Right renal pelvis (tissue), 4 donors: ENCODE data around the gene PCNX1. TPM values are rescaled to one million over a fixed set of nuclear protein-coding genes. Genes with fewer than 3 reads are reported as not detected.

Source experiments
- DNase-seq, 4 donors: peaks; one replicate each; pipeline ENCODE4 v3.0.0-alpha.2; 2013; ENCODE audit warnings: low read depth in 4 of 4, low spot score in 3 of 4, missing footprints in 1 of 4
- polyA plus RNA-seq, 4 donors: library from polyadenylated mRNA; unstranded; fragments of 120-200 nt; gene quantifications; one replicate each; pipeline ENCODE4 v1.2.1, GENCODE V29; 2013; ENCODE audit not compliant: insufficient read length in 4 of 4

The PCNX1 gene
- polyA plus RNA-seq, 4 donors, result 39.8 to 41.7 (median 40.4) TPM

- DNase-seq, result no peak
These were observed 19.3 kb upstream of the PCNX1 start for GRCh38 chr14:70887737-70888499.

GRCh38 chr14:70888681-70889175 lies 18.5 kb upstream of the PCNX1 start:
- DNase-seq, result no peak

GRCh38 chr14:70889555-70889954 lies 17.7 kb upstream of the PCNX1 start:
- DNase-seq, result no peak

- no peak for DNase-seq
These were observed 16.2 kb upstream of the PCNX1 start for GRCh38 chr14:70890826-70891659.

DNA sequence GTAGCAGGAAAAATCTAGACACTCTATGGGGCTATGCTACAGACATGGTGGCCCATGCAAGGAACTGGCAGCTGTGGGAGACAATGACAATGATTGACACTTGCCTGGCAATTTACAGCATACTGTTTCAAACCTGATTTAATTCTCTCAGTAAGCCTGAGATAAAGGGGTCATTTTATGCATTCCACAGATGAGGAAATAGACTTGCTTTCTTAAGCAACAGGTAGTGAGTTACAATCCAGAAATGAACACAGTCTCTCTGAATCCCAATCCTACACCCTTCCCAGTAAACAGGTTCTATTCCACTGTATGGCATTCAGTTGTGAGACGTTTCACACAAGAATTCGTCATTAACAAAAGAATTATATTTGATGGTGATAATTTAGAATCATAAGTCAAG lies 15.5 kb upstream of the PCNX1 start:
- DNase-seq, result no peak

GRCh38 chr14:70893062-70893845 lies 14.0 kb upstream of the PCNX1 start:
- no peak for DNase-seq

DNA sequence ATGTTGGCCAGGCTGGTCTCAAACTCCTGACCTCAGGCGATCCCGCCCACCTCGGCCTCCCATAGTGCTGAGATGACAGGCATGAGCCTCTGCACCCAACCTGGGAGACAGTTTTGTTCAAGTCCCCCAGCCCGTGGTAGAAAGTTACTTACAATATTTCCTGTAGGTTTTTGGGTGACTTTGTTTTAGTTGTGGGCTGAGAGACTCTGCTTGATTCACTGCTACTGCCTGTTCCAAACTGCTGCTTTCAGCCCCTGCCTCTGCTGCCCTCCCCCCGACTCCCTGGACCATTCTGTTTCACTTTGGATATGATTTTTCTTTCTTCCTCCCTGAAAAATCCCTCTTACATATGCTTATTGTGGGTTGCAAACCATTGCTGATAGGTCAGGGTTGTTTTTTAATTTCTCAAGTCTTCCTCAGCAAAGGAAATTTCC lies 13.4 kb upstream of the PCNX1 start:
- no peak for DNase-seq

DNA sequence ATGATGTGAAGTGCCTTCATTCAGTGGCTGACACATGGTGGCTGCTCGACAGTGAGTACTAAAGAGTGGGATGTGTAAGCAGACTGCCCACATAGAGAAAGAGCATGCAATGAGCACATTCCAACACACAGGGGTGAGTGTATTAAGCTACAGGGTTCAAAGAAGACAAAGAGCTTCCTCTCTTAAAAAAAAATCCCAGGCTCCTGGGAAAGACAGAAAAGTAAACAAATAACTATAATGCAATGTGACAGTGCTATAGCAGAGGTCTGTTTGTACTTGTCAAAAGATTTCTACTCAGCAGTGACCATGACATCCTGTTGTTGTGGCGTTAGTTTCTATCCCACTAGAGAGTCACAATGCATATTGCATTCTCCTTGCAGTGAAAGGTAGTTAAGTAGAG lies 12.4 kb upstream of the PCNX1 start:
- no peak for DNase-seq

GRCh38 chr14:70896317-70896716 lies 10.9 kb upstream of the PCNX1 start:
- no peak for DNase-seq

DNA sequence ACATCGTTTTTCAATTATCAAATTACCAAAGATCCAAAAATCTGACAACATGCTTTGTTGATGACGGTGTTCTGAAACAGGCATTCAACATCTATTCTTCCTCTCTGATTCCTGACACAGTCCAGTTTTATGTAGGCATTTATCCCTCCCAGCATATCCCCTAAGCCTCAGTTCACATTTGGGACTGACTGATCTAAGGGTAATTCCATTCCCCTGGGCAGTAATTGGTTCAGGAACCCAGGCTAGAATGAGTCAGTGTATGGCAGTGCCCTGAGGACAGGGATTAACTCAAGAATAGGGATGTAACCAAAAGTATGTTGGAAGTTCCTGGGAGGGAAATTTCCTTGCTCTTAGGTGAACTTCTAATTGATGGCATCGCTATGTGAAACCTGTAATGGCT lies 10.3 kb upstream of the PCNX1 start:
- DNase-seq, result no peak

DNA sequence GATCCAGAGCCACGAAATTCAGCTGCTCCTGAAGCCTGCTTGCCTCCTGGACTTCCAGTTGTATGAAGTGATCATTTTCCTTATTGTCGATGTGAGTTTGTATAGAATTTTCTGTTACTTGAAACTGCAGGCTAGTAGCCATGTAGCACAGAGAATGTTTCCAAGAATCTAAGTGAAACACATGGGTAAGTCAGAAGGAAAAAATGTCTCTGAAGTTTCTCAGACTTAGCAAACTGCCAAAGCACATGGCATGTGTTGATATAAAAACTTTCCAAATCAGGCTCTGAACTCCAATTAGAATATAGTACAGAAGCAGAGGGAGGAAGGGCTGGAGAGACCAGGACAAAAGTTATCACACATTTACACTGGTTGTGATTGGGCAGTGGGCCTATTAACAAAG lies 9.8 kb upstream of the PCNX1 start:
- no peak for DNase-seq

DNA sequence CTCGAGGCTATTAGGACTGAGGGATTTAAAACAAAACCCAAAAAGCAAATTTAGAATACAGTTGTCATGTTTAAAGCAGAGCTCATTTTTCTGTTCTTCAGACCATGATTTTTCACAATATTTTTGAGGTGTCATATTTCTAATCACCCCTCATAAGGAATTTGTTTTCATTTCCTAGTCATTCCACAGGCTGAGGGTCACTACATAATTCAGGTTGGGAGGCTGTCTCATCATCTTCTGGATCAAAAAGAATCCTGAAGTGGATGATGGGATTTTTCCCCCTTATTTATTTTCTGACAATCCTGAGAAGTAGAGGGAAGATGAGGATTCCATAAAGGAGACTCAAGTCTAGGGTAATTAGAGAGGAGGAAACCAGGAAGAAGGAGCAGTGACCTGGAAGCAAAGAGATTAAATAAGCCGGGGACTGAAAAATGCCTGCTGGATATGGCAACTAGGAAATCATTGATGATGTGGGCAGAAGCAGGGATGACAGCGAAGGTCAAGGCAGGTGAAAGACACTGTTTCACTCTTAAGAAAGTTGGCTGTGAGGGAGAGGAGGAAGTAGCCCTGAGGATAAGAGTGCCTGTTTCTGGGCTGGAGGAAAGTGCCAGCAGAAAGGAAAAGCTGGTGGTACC lies 9.0 kb upstream of the PCNX1 start:
- no peak for DNase-seq

DNA sequence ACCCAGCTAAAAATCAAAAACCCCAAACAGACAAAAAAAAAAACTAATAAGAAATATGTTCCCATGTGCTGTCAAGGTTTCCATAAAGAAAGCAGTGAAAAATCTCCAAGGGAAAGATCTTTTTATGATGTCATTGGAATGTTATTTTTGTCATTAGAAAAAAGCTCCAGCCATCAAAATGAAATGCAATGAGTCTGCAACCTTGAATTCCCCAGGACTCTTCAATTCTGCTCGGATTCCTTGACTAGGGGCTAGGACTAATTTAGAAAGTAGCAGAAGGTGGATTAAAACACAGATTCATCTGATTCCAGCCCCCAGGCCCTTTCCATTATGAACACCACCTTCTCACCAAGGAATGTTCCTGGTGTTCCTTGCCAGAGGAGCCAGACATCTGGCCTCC lies 6.0 kb upstream of the PCNX1 start:
- no peak for DNase-seq

- DNase-seq, result no peak
These were observed 5.1 kb upstream of the PCNX1 start for GRCh38 chr14:70902184-70902583.

DNA sequence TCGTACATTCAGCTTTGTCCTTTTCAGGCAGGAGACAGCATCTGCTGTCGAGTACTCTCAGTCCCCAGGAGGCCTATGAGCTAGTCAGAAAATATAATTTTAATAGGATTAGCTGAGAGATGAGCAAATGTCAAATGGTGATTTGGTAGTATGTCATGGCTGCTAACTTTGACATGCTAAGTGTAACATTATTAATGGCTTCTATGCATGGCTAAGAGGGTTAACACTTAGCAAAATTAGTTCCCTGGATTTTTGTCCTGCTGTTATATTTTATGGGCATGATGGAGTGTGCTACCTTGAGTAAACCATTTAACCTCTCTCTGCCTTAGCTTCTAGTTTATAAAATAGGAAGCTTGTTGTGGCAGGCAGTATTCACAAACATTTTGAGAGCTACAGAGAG lies 2.9 kb upstream of the PCNX1 start:
- no peak for DNase-seq

- DNase-seq, result no peak
These were observed 2.0 kb upstream of the PCNX1 start for GRCh38 chr14:70905301-70905700.

- no peak for DNase-seq
These were observed 475 bp upstream of the PCNX1 start for GRCh38 chr14:70906793-70907175.

- DNase-seq, result peak in 3 of 4 donors; percentile 27 to 34 (median 28)
These were observed 1.0 kb downstream of the PCNX1 start for GRCh38 chr14:70907996-70908934.

DNA sequence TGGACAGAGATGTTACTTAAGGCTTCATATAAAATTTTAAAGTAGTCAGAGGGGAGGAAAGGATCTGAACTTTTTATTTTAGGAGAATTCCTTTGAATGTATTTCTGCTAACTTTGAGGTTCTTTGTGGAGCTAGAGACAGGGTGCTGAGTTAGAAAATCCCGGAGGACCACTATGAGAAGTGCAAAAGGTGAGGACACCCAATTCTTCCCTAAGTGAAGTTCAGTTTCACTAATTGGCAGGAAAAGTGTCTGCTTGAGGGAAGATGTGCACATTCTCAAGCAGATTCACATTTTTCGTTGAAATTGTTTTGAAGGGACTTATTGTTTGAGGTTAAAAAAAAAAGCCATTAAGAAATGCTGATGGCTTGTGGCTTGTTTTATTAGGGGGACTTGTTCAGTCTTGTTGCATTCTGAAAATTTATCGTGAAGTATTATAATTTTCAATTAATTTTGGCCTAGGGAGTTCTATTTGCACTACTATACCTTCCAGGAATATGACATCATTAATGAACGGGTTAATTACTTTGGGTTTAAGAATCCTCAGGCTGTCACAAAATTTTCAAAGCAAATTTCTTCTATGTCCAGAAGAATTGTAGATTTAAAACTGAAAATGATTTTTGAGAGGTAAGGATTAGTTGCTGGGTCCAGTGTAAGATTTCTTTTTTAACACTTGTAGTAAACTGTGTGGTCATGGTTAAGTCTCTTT lies 1.8 kb downstream of the PCNX1 start:
- DNase-seq, result no peak
